Measurements from ENCODE around the gene RGS12.

Gene RGS12

GRCh38 chr4:3267576-3268394 lies 25.0 kb upstream of the RGS12 start:
- no peak overlapping the region for H3K27ac ChIP-seq (ENCODE audit: low read depth, low read length, poor library complexity, severe bottlenecking)
- no peak overlapping the region for H3K4me2 ChIP-seq (ENCODE audit: low read length)
- no peaks in the 10 kb centered on the region for H4K20me1 ChIP-seq (ENCODE audit: insufficient read depth, low read length)
- H2AFZ ChIP-seq (ENCODE audit: low read length) = no peak overlapping the region
- no peaks in the 10 kb centered on the region for H3K36me3 ChIP-seq (ENCODE audit: insufficient read depth, low read length)
- TF ChIP-seq EZH2 (IDR thresholded peaks at IDR 0.05; ENCODE audit: borderline replicate concordance, low read length) (no peak), CTCF (IDR thresholded peaks at IDR 0.05; ENCODE audit: low read length) (no peak)
- H3F3A ChIP-seq (ENCODE audit: insufficient read depth, low read length) = no peaks in the 10 kb centered on the region
- no peaks in the 10 kb centered on the region for H3K9me3 ChIP-seq (ENCODE audit: low read length)
- H3K4me3 ChIP-seq (ENCODE audit: low read depth, low read length, poor library complexity, severe bottlenecking) = no peak overlapping the region
- H3K9me2 ChIP-seq (ENCODE audit: low read depth, low read length) = no peaks in the 10 kb centered on the region
- H3K27me3 ChIP-seq (ENCODE audit: insufficient read depth, low read length) = no peaks in the 10 kb centered on the region
- H3K4me1 ChIP-seq (ENCODE audit: insufficient read depth, low read length, severe bottlenecking) = no peaks in the 10 kb centered on the region
- no peaks in the 10 kb centered on the region for H3K79me2 ChIP-seq (ENCODE audit: insufficient read depth, low read length)
- no peak overlapping the region for H3K9ac ChIP-seq (ENCODE audit: low read length)

GRCh38 chr4:3268395-3269104 lies 24.3 kb upstream of the RGS12 start:
- H3K4me3 ChIP-seq (ENCODE audit: low read depth, low read length, poor library complexity, severe bottlenecking) = no peak overlapping the region
- H3K4me1 ChIP-seq (ENCODE audit: insufficient read depth, low read length, severe bottlenecking) = no peaks in the 10 kb centered on the region
- no peaks in the 10 kb centered on the region for H3K79me2 ChIP-seq (ENCODE audit: insufficient read depth, low read length)
- TF ChIP-seq CTCF (IDR thresholded peaks at IDR 0.05; ENCODE audit: low read length) (no peak), EZH2 (IDR thresholded peaks at IDR 0.05; ENCODE audit: borderline replicate concordance, low read length) (no peak)
- no peak overlapping the region for H3K27ac ChIP-seq (ENCODE audit: low read depth, low read length, poor library complexity, severe bottlenecking)
- H3F3A ChIP-seq (ENCODE audit: insufficient read depth, low read length) = no peaks in the 10 kb centered on the region
- H4K20me1 ChIP-seq (ENCODE audit: insufficient read depth, low read length) = no peaks in the 10 kb centered on the region
- H3K9me3 ChIP-seq (ENCODE audit: low read length) = no peaks in the 10 kb centered on the region
- H3K4me2 ChIP-seq (ENCODE audit: low read length) = no peak overlapping the region
- no peaks in the 10 kb centered on the region for H3K27me3 ChIP-seq (ENCODE audit: insufficient read depth, low read length)
- H3K9me2 ChIP-seq (ENCODE audit: low read depth, low read length) = no peaks in the 10 kb centered on the region
- no peak overlapping the region for H3K9ac ChIP-seq (ENCODE audit: low read length)
- H2AFZ ChIP-seq (ENCODE audit: low read length) = no peak overlapping the region
- H3K36me3 ChIP-seq (ENCODE audit: insufficient read depth, low read length) = no peaks in the 10 kb centered on the region

- no peak overlapping the region for H2AFZ ChIP-seq (ENCODE audit: low read length)
- H3K36me3 ChIP-seq (ENCODE audit: insufficient read depth, low read length) = no peaks in the 10 kb centered on the region
- TF ChIP-seq EZH2 (IDR thresholded peaks at IDR 0.05; ENCODE audit: borderline replicate concordance, low read length) = no peak
- no peak for TF ChIP-seq CTCF (IDR thresholded peaks at IDR 0.05; ENCODE audit: low read length)
- H3K9me3 ChIP-seq (ENCODE audit: low read length) = no peaks in the 10 kb centered on the region
- H3F3A ChIP-seq (ENCODE audit: insufficient read depth, low read length) = no peaks in the 10 kb centered on the region
- H4K20me1 ChIP-seq (ENCODE audit: insufficient read depth, low read length) = no peaks in the 10 kb centered on the region
- no peaks in the 10 kb centered on the region for H3K4me1 ChIP-seq (ENCODE audit: insufficient read depth, low read length, severe bottlenecking)
- no peaks in the 10 kb centered on the region for H3K9me2 ChIP-seq (ENCODE audit: low read depth, low read length)
- no peak overlapping the region for H3K9ac ChIP-seq (ENCODE audit: low read length)
- no peak overlapping the region for H3K4me2 ChIP-seq (ENCODE audit: low read length)
- H3K27ac ChIP-seq (ENCODE audit: low read depth, low read length, poor library complexity, severe bottlenecking) = no peak overlapping the region
- no peaks in the 10 kb centered on the region for H3K27me3 ChIP-seq (ENCODE audit: insufficient read depth, low read length)
- H3K4me3 ChIP-seq (ENCODE audit: low read depth, low read length, poor library complexity, severe bottlenecking) = no peak overlapping the region
- H3K79me2 ChIP-seq (ENCODE audit: insufficient read depth, low read length) = no peaks in the 10 kb centered on the region
These were observed 23.5 kb upstream of the RGS12 start for GRCh38 chr4:3269105-3269927.

All from OCI-LY1 (cell line).